GM12878 (cell line): ENCODE results near the gene TSC22D1. TPM values are rescaled to one million over a fixed set of nuclear protein-coding genes. Genes with fewer than 3 reads are reported as not detected.

Experiments
- ATAC-seq: fragments of 200-7000 bp; cut with Tn5 transposase; 3 replicates; pipeline ENCODE4 v1.9.1; 2020; ENCODE audit warnings: mild to moderate bottlenecking, moderate library complexity
- BruUV-seq: library from RNA; stranded (reverse); fragments of 400-500 nt; replicated peaks from 2 replicates; lab custom pipeline; 2021; lab: Mats Ljungman, UMichigan
- CTCF ChIA-PET: fragments of 300-600 bp; sonication (Branson Sonifier 250); formaldehyde crosslinking; extraction: SDS; loops from one replicate; lab custom pipeline; 2021; ENCODE audit warnings: inconsistent platforms; lab: Yijun Ruan, JAX
- POLR2A ChIA-PET: fragments of 350-600 bp; formaldehyde crosslinking; extraction: SDS; loops from one replicate; lab custom pipeline; 2021; ENCODE audit warnings: inconsistent platforms; lab: Charles Lee
- RAD21 ChIA-PET: fragments of 300-600 bp; sonication (Branson Sonifier 250); formaldehyde crosslinking; loops from one replicate; lab custom pipeline; 2023; ENCODE audit warnings: antibody characterized with exemption; ENCODE audit not compliant: unreplicated experiment; lab: Charles Lee
- SMC1A ChIA-PET: fragments of 300-600 bp; sonication (Branson Sonifier 250); formaldehyde crosslinking; loops from one replicate; lab custom pipeline; 2023; ENCODE audit not compliant: unreplicated experiment, uncharacterized antibody; lab: Charles Lee
- DNase-seq: peaks from one replicate; pipeline ENCODE4 v3.0.0-alpha.2; 2011; ENCODE audit warnings: low read depth, low spot score
- FAIRE-seq: peaks from 3 replicates; lab custom pipeline; 2011; peaks lifted over from hg19 to GRCh38; lab: Jason Lieb, UNC
- H2AFZ ChIP-seq: 2 replicates; pipeline ENCODE4 v1.6.0; 2011; ENCODE audit warnings: low read depth, low read length, control low read depth; ENCODE audit not compliant: control insufficient read depth
- H3K27ac ChIP-seq: 2 replicates; pipeline ENCODE4 v1.5.1; 2011; ENCODE audit warnings: control low read depth; ENCODE audit not compliant: control insufficient read depth, insufficient read depth
- H3K27me3 ChIP-seq, 2 experiments: replicated peaks in 1 of 2; 2 replicates each; pipeline versions ENCODE4 v1.6.0 to v1.6.1; 2011; ENCODE audit warnings: low read length in 1 of 2; ENCODE audit not compliant: control insufficient read depth in 2 of 2, insufficient read depth in 2 of 2
- H3K36me3 ChIP-seq, 2 experiments: 2 replicates each; pipeline ENCODE4 v1.5.1; 2011; ENCODE audit warnings: low read length in 1 of 2; ENCODE audit not compliant: control insufficient read depth in 2 of 2, insufficient read depth in 2 of 2
- H3K4me1 ChIP-seq: 2 replicates; pipeline ENCODE4 v1.6.1; 2011; ENCODE audit warnings: mild to moderate bottlenecking, low read length, moderate library complexity, mixed read lengths; ENCODE audit not compliant: control insufficient read depth, insufficient read depth
- H3K4me2 ChIP-seq: 2 replicates; pipeline ENCODE4 v1.6.0; 2011; ENCODE audit warnings: control low read depth; ENCODE audit not compliant: control insufficient read depth, insufficient read depth
- H3K4me3 ChIP-seq: fragments of 200-600 bp; sonication (generic); 2 replicates; pipeline ENCODE4 v1.5.1; 2016
- H3K79me2 ChIP-seq: 2 replicates; pipeline ENCODE4 v1.6.0; 2011; ENCODE audit warnings: low read length; ENCODE audit not compliant: control insufficient read depth, insufficient read depth
- H3K9ac ChIP-seq: 2 replicates; pipeline ENCODE4 v1.8.0; 2011; ENCODE audit warnings: low read length, control low read depth, mixed read lengths; ENCODE audit not compliant: control insufficient read depth, insufficient read depth
- H3K9me3 ChIP-seq: replicated peaks from 3 replicates; pipeline ENCODE4 v1.5.1; 2011; ENCODE audit warnings: mild to moderate bottlenecking, low read length; ENCODE audit not compliant: control insufficient read depth, insufficient read depth
- H4K20me1 ChIP-seq: 2 replicates; pipeline ENCODE4 v1.6.0; 2011; ENCODE audit not compliant: control insufficient read depth, insufficient read depth
- BHLHE40 ChIP-seq, 2 experiments: fragments of 450-650 bp in 1 of 2; IDR thresholded peaks; 2 replicates each; pipeline ENCODE4 v1.6.1; 2011 to 2017; ENCODE audit warnings: low read depth in 2 of 2, borderline replicate concordance in 1 of 2, improper control_type of control experiment in 1 of 2, low read length in 1 of 2, mild to moderate bottlenecking in 1 of 2
- ELK1 ChIP-seq: IDR thresholded peaks from 2 replicates; pipeline ENCODE4 v1.6.1; 2012; ENCODE audit warnings: low read depth, low read length, improper control_type of control experiment
- FOXM1 ChIP-seq: IDR thresholded peaks from 2 replicates; pipeline ENCODE4 v1.6.1; 2012; ENCODE audit warnings: low read depth, mild to moderate bottlenecking, inconsistent platforms, low read length, moderate library complexity
- GABPA ChIP-seq: IDR thresholded peaks from 2 replicates; pipeline ENCODE4 v1.6.1; 2014; ENCODE audit warnings: antibody characterized with exemption, low read depth, mild to moderate bottlenecking, inconsistent platforms
- HDAC2 ChIP-seq: fragments of 200-600 bp; sonication (generic); IDR thresholded peaks from 2 replicates; pipeline ENCODE4 v1.6.1; 2017
- LARP7 ChIP-seq: fragments of 450-650 bp; IDR thresholded peaks from 2 replicates; pipeline ENCODE4 v1.6.1; 2017; ENCODE audit warnings: mild to moderate bottlenecking
- MLLT1 ChIP-seq: fragments of 450-650 bp; IDR thresholded peaks from 2 replicates; pipeline ENCODE4 v1.6.1; 2016; ENCODE audit warnings: mild to moderate bottlenecking
- MYB ChIP-seq: fragments of 150-350 bp; IDR thresholded peaks from 2 replicates; pipeline ENCODE4 v1.6.1; 2014; ENCODE audit warnings: mild to moderate bottlenecking, low read depth, low read length, borderline replicate concordance
- SIX5 ChIP-seq: IDR thresholded peaks from 2 replicates; pipeline ENCODE4 v1.6.1; 2011; ENCODE audit warnings: mild to moderate bottlenecking, low read depth, low read length, moderate library complexity; ENCODE audit not compliant: severe bottlenecking
- STAT1 ChIP-seq: fragments of 450-650 bp; conservative IDR thresholded peaks from 2 replicates; pipeline ENCODE4 v1.6.1; 2014; ENCODE audit warnings: antibody characterized with exemption, mild to moderate bottlenecking
- SUZ12 ChIP-seq: fragments of 200-600 bp; sonication (generic); IDR thresholded peaks from one replicate; pipeline ENCODE4 v1.6.1; 2018; ENCODE audit warnings: antibody characterized with exemption, mild to moderate bottlenecking; ENCODE audit not compliant: unreplicated experiment
- WGBS: methylation state at CpG from one replicate; pipeline ENCODE4 v1.1.6; 2016; ENCODE audit warnings: low lambda C conversion rate; ENCODE audit not compliant: insufficient replicate concordance, insufficient coverage; ENCODE audit errors: missing lambda C conversion rate; 5-methylcytosine and 5-hydroxymethylcytosine counted together
- in situ Hi-C: fragments of 300-500 bp; cut with MboI; formaldehyde crosslinking; loops from 9 replicates; pipeline ENCODE4 v1.14.3; 2018; ENCODE audit warnings: mixed read lengths
- intact Hi-C: fragments of 100-400 bp; cut with micrococcal nuclease; formaldehyde crosslinking; loops from one replicate; pipeline ENCODE4 v1.14.2; 2022; ENCODE audit not compliant: unreplicated experiment
- polyA plus RNA-seq, 11 experiments: library from polyadenylated mRNA; depleted of rRNA in 4 of 11; unstranded in 6 of 11; stranded (reverse) in 5 of 11; fragments of >200 nt; fragmentation: Nextera tagmentation in 4 of 11; fragmentation: Illumina TruSeq in 1 of 11; extraction: Ambion mirVana in 4 of 11; extraction: Trizol in 1 of 11; gene quantifications; 1 replicate in 1 of 11; 2 replicates in 10 of 11; pipeline versions ENCODE4 v1.2.1 to v1.2.3, GENCODE V29; 2011 to 2016; ENCODE audit warnings: inconsistent platforms in 2 of 11, missing spikeins in 2 of 11, low read depth in 1 of 11
- total RNA-seq, 4 experiments: library from RNA; depleted of rRNA in 3 of 4; stranded (reverse); fragments of >200 nt in 3 of 4; fragmentation: Illumina TruSeq in 1 of 4; extraction: Trizol in 1 of 4; gene quantifications; 2 replicates each; pipeline versions ENCODE4 v1.2.1 to v1.2.3, GENCODE V29; 2013 to 2021
- TF ChIP-seq, protein P1 (sequence below): IDR thresholded peaks from 2 replicates; pipeline ENCODE4 v1.6.1; 2012; ENCODE audit warnings: low read length, inconsistent platforms

Gene TSC22D1
- total and polyA plus RNA-seq, 10 of the 15 experiments (the other 5 are each of a cell fraction or from before 2014, with no cell fraction given) = 0.37 to 15.7 (median 7.5) TPM

DNA sequence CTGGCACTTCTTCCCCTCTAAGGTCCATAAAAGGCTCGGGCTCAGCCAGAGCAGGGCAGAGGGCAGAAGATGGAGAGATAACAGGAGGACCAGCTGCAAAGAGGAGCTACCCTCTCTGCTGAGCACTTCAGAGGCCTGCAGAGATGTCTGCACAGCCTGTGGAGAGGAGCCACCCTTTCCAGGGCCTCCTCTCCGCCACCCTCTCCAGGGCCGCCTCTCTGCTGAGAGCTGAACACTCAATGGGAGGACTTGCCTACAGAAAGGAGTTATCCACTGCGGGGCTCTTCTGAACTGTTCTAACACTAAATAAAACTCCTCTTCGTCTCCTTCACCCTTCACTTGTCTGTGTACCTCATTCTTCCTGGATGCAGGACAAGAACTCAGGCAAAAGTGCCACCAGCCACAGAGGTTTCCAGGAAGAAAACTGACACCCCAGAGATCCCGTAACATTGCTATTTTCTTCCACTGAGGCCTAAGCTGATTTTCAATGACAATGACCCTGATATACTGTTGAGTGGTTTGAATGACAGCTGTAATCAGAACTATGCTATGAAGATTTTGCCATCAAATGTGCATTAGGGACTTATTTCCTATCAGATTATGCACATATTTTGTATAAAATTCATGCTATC lies 16.2 kb upstream of the TSC22D1 start (continued):
- TF ChIP-seq MLLT1 (no peak), GABPA (no peak), STAT1 (no peak)

GRCh38 chr13:44591316-44591715 lies 15.2 kb upstream of the TSC22D1 start:
- Histone ChIP-seq H3K4me1 (no peaks in the 10 kb centered on the region), H3K36me3 (no peaks in the 10 kb centered on the region), H3K4me2 (no peak overlapping the region), H3K9me3 (no peaks in the 10 kb centered on the region; the same call in 2 of the 3 replicates), H3K9ac (no peak overlapping the region), H3K79me2 (no peaks in the 10 kb centered on the region), H4K20me1 (no peaks in the 10 kb centered on the region), H2AFZ (no peak overlapping the region), H3K4me3 (no peak overlapping the region), H3K27ac (no peak overlapping the region), H3K27me3 (no peaks in the 10 kb centered on the region; a peak in 1 of 4 replicates)
- FAIRE-seq = no peak
- in situ Hi-C loops = no loop called here
- WGBS = 53% methylated on average over 14 of the region's 15 CpGs
- no TSS peak for BruUV-seq
- ATAC-seq = no peak
- ChIA-PET SMC1A (no interaction called here), RAD21 (no interaction called here), POLR2A (no interaction called here), CTCF (no interaction called here)
- TF ChIP-seq HDAC2 = no peak
- no peak for TF ChIP-seq ELK1
- no peak for TF ChIP-seq BHLHE40 (IDR thresholded peaks at IDR 0.05; ENCODE audit: borderline replicate concordance in 1 of 2, low read depth in 2 of 2, low read length in 1 of 2)
- TF ChIP-seq MYB = no peak
- TF ChIP-seq SUZ12 = no peak
- TF ChIP-seq FOXM1 = no peak
- TF ChIP-seq, protein P1, sequence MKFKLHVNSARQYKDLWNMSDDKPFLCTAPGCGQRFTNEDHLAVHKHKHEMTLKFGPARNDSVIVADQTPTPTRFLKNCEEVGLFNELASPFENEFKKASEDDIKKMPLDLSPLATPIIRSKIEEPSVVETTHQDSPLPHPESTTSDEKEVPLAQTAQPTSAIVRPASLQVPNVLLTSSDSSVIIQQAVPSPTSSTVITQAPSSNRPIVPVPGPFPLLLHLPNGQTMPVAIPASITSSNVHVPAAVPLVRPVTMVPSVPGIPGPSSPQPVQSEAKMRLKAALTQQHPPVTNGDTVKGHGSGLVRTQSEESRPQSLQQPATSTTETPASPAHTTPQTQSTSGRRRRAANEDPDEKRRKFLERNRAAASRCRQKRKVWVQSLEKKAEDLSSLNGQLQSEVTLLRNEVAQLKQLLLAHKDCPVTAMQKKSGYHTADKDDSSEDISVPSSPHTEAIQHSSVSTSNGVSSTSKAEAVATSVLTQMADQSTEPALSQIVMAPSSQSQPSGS = no peak
- no peak for TF ChIP-seq LARP7
- TF ChIP-seq SIX5 = no peak
- no peak for DNase-seq
- intact Hi-C loops = no loop called here
